ENCODE measurements around the gene AP3D1.

Gene AP3D1

DNA sequence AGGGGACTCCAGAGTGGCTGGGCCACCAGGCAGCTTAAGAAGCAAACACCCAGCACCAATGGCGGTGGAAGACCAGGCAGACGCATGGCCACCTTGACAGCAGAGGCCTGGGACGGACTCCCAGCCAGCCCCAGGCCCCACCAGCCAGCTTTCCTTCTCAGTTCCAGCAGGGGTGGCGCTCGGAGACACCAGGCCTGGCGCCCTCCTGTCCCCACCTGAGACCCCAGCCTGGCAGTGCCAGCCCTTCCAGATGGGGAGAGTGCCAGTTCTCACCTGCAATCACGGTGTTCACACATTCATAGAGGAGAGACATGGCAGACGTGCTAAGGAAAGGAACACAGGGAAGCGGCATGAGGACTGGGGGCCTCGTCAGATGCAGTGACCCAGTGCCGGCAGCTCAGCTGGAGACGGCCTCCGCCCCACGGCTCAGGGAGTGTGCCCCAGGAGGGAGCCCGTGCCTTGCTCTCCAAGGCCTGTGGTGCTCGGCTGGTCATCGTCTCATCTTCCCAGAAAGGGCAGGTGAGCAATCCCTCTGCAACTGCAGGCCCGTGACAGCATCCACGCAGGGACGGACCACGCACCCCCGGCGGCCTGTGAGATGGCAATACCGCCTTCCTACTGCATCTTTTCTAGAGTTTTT is 24.4 kb downstream of the AP3D1 start:
- no peak for DNase-seq (ENCODE audit: low spot score)

DNA sequence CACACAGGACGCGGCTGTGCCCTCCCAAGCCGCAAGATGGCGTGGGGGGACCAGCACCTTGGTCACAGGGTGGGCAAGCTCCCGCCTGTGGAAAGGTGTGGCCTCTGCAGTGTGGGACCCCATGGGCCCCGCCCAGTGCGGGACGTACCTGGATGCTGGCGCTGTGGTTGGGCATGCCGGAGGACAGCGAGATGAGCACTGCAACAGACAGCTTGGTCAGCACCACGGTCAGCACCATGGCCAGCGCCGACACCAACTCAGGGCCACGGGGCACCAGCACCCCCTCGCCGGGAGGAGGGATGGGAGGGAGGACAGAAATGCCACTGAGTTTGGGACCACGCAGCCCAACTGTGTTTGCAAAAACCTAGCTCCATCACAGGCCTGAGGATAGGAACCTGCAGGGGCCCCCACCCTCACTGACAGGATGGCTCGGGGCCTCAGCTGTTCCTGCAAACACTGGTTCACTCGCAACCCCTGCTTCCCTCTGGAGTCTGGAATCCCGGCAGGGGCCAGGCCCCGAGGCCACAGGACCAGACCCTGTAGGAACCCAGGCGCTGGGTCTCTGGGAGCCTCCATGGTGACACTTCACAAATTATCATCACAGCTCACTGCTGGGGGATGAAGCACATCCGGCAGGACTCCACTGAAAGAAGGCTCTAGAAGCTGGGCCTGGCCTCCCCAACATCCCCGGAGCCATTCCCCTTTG is 27.5 kb downstream of the AP3D1 start:
- no peak for DNase-seq (ENCODE audit: low spot score)

DNA sequence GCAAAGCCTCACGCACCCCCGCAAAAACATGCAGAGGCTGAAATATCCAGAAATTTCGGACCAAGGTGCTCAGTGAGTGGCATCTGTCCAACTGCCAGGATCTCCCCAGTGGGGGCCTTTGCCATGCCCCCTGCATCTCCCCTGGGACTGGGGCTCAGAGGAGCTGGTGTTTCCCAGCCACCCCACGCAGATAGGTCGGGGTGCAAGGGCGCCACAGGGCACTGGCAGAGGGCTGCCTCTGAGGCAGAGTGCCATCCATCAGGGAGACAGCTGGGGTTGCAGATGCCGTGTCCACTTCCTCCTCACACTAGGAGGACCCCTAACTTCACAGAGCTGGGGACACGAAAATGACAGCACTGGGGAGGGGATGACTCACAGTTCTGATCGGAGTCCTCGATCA is 28.4 kb downstream of the AP3D1 start:
- no peak for DNase-seq (ENCODE audit: low spot score)

DNA sequence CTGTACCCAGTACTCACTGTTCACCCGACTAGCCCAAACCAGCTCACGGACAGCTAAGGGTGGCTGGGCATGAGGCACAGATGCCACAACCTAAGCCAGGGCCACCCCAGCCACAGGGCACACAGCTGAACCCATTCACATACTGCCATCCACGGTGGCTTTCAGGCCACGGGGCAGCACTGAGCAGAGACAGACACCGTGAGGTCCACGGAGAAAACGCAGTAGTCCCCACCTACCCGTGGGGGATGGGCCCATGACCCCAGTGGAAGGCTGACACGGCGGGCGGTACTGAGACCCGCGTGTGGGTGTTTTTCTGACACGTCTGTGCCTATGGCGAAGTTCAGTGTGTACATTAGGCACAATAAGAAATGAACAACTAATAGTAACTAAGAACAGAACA is 29.1 kb downstream of the AP3D1 start:
- no peak for DNase-seq (ENCODE audit: low spot score)

DNA sequence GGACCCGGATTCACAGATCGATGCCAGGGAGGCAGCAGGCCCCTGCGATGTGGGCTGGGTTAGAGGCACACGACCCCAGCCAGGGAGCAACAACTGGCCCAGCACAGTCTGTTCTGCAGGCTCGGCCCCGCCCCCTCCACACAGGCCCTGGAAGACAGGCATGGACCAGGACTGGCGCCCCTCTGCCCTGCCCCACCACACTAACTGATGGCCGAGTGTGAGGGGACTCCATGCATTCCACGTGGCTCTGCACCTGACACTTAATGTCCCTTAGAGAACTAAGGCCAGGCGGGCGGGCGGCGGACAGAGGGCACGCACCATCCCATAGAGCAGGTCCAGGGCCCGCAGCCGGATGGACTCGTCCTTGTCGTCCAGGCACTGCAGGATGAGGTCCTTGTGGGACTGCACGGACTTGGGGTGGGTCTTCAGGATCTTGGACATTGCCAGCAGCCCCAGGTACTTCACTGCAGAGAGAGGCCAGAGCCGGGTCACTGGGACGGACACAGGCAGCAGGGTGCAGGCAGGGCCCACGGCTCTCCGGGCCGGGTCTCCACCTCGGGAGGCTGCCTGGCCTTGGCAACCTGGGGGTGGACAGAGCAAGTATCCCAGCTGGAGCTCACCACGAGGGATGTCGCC is 29.8 kb downstream of the AP3D1 start:
- DNase-seq (ENCODE audit: low spot score): no peak

DNA sequence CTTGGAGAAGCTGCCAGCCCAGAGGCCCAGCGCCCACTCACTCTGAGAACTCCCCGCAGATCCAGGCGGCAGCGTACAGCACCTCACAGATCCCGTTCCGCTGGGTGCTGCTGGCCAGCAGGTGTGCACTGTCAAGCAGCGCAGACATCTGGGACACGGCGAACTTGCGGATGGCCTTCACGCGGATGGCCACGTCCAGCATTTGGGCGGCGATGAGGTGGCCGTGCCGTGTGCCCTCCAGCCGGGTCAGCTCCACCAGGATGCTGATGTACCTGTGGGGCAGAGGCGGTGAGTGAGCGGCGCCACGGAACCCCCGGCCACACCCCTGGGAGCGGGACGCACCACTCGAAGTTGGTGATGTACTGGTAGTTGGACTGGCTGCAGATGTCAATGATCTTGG is 30.5 kb downstream of the AP3D1 start:
- DNase-seq (ENCODE audit: low spot score): no peak

DNA sequence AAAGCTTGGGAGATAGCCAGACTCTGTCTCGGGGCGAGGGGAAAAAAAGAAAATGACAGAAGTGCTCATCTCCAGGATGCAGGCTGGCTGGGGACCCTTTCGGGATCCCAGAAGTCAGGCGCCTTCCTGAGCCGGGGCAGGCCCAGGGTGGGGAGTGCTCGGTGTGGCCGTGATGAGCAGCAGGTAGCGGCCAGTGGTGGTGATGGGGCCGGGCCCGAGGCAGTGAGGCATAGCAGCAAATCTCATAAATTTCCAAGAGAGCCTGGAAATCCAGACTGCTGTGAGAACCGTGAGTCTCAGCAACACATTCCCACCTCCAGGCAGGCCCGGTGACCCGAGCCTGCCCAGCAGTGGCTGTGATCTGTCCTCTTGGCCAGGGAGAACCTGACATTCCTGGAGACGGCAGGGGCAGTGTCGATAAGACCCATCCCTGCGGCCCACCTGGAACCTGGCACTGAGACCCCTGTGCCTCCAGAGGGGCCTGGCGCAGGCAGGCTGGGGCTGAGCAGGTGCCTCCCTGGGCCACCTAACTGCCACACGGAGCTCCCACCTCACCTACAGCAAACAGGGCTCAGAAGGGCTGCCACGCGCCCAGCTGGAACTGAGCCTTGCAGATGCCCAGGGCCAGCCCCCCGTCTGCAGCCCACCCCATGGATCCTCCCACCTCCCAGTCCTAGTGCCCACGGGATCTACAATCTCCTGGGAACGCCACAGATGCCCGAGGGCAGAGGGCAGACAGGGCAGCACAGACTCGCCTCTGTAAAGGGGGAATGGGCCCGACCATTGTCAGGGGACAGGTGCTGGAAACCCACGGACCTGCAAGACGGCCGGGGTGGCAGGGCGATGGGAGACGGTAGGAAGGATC is 31.2 kb downstream of the AP3D1 start:
- no peak for DNase-seq (ENCODE audit: low spot score)

DNA sequence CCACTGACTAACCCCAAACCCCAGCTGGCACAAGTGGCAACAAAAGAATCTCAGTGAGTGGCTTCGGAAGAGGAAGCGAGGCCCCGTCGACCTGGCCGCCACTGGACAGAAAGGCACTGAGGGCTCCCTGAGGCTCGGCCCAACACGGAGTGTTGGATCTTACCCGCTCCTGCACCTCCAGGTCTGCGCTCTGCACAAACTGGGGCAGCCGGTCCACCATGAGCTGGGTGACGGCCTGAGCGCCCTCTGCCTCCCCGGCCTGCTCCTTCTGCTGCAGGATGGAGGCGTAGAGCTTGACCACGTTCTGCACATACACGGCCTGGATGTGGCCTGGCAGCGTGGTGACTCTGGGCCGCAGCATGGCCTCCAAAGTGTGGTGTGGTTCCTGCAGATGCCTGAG is 32.9 kb downstream of the AP3D1 start:
- DNase-seq (ENCODE audit: low spot score): no peak

DNA sequence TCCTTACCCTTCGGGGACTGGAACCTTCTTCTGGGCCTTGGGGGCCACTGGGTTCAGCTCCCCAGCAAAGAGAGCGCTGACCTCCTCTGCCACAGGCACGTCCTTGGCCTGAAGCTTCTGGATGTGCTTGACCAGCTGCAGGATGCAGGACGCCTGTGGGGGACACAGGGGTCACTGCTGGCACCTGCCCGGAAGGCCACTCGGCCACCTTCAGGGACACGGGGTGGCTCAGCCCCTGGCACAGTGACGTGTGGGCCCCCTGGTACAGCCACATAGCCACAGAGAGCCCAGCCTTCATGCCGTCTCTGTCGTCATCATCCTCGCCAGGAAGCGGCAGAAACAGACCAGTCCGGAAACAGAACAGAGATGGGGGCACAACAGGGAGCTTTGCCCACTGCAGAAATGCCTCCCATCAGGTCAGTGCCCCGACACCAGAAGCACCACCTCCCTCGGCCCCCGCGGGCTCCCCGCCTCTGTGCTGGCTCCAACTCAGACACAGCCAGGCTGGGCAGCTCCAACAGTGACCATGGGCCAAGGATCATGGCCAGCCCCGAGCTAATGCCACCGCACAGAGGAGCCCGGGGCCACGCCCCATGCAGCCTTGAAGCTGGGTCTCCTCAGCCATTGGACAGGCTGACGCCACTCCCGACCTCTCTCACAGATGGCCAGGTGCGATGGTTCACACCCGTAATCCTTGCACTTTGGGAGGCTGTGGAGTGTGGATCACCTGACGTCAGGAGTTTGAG is 34.0 kb downstream of the AP3D1 start:
- DNase-seq (ENCODE audit: low spot score): no peak

DNA sequence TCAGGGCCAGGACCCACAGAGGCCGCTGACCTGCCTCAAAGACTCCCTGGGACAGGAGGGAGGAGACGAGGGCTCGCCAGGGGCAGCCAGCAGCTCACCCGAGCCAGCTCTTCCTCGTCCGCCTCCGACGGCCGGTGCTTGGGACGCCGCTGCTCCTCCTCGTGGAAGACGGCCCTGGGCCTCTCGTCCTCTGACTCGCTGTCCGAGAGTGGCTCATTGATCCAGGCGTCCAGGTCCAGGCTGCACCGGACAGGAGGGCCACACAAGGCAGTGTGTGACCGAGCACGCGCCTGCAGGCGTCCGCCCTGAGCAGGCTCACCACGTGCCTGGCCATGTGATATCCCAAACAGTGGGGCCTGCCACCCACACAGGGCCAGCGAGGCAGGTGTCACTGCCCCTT is 34.9 kb downstream of the AP3D1 start:
- DNase-seq (ENCODE audit: low spot score): no peak

DNA sequence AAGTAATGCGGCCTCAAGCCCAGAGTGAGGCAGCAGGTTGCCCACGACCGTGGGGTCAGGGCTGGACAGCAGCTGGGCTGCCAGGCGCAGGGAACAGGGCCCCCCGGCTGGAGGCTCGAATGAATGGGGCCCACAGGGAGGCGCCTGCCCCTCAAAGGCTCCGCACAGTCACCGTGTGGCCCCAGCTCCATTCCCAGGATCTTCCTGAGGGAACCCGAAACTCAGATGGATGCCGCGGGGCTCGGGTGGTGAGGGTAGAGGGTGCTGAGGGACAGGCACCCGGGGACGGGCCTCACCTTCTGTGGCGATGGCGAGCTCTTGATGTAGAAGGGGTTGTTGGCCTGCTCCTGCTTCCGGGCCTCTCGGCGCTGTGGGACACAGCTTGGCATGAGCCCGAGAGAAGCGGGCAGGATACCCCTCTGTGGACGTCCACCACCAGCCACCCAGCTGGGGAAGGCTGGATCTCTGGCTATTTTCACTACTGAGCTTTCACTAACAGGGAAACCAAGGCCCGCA is 35.4 kb downstream of the AP3D1 start:
- DNase-seq (ENCODE audit: low spot score): no peak

DNA sequence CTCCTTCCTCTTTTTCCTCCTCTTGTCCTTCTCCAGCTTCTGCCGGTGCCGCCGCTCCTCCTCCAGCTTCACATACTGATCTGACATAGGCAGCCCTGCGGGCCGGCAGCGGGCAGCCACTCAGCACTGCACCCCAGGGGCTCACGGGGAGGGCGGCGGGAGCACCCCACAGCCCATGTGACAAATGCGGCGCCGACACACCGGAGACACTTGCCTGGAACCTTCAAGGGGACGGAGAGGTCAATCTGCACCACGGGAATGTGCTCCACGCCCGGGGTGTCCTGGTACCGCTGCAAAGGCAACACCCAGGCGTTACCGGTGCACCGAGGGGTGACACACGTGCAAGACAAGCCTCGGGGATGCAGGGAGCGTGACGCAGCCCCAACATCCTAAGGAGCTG is 36.0 kb downstream of the AP3D1 start:
- no peak for DNase-seq (ENCODE audit: low spot score)

DNA sequence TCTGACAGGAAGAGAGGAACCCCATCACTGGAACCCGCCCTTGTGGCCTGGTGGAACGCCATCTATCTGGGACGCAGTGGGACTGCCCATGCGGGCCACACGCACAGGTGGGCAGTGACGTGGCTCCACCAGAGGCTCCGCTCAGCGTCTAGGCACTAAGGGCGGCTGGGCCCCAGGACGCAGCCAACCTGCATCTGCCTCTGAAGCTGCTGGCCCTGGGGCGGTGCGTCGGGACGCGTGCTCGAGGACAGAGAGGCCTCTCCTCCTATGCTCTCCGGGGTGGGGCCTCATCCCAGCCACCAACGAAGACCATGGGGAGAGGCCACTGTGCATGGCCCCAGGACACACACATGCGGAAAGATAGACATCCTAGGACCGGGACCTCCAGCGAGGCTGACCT is 36.5 kb downstream of the AP3D1 start:
- DNase-seq (ENCODE audit: low spot score): no peak

DNA sequence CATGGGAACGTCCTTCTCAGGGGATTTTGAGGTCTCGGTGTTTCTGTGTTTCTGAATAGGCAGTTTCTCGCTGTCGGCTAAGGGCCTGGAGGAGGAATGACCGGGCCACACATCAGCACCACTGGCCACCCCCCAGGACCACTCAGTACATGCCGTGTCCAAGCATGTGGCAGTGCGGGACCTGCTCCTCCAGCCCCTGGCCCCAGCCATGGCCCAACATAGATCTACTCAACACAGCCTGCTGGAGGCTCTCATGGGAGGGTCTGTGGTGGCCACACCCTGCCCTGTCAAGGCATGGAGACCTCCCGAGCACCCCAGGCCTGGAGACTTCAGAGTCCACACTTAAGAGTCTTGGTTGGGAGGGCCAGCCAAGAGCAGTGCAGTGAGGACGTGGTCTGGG is 37.1 kb downstream of the AP3D1 start:
- DNase-seq (ENCODE audit: low spot score): no peak

DNA sequence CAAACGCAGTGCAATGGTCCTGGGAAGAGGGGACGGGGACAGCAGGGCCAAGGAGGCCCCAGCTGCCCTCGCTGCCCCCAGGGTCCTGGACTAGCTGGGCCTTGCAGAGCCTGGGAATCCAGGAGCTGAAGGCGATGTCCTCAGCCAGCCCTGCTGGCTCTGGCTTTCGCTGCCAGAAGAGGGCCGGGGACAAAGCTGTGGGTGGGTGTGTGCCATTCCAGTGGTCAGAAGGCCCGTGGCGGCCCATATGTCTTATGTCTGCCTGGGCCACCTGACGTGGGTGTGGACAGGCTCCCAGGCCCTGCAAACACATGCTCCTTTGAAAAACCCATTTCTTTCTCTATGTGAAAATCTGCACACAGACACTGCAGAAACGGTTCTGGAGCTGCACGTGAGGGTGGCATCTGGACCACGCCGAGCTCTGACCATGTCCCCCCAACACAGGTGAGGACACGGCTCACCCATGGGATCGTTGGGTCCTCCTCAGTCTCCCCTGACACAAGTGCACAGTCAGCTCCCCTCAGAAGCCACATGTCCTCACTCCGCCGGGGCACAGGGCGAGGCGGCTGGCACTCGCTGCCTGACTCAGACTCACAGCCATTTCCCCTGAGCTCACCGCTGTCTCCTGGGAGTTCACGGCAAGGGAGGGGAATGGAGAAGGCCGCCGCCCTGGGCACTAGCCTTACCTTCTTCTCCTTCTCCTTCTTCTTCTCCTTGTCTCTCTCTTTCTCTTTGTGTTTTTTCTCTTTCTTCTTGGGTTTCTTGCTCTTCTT is 37.7 kb downstream of the AP3D1 start:
- peak; percentile 65 for DNase-seq (ENCODE audit: low spot score)

DNA sequence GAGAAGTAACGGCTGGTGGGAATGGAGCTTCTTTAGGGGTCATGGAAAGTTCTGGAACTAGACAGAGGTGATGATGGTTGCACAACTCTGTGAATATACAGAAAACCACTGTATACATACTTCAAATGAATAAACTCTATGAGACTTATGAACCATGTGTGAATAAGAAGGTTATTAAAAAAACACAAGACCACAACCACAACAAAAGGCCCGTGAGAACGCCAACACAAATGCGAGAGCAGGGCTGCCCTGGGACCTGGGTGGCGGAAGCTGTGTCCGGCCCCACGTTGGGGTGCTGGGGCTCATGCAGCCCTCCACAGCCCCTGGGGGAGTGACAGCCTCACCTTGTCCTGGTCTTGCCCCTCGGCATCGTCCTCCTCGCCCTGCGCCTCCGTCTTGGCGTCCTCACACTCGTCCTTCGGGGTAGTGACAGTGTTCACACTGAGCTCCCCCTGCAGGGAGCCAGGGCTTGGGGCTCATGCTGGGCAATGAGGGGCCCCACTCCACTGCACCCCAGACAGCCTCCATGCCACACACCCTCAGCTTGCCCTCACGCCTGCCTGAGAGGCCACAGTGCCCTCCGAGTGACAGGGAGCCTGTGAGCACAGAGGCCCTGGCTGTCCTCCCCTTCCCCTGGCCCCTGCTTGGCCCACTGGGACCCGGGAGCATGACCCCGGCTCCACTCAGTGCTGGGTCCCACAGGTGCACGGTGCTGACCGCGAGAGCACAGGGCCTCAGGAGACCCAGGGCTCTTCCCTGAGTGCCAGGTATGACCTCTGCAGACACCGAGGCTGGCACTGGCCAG is 38.6 kb downstream of the AP3D1 start:
- no peak for DNase-seq (ENCODE audit: low spot score)

DNA sequence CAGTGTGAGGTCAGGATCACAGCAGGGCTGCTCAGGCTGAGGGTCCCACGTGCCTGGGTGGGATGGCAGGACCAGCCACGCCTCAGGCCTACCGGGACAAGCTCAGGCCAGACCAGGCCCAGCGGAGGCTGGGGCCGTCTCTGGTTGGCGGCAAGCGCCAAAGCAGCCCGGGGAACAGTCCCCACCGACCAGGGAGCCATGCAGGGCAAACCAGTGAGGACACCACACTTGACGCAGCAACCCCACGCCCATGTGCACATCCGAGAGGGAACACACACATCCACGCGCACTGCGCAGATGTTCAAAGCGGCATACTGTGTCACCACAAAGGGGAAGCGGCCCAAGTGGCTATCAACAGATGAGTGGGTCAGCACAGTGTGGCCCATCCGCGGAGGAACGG is 39.5 kb downstream of the AP3D1 start:
- no peak for DNase-seq (ENCODE audit: low spot score)

DNA sequence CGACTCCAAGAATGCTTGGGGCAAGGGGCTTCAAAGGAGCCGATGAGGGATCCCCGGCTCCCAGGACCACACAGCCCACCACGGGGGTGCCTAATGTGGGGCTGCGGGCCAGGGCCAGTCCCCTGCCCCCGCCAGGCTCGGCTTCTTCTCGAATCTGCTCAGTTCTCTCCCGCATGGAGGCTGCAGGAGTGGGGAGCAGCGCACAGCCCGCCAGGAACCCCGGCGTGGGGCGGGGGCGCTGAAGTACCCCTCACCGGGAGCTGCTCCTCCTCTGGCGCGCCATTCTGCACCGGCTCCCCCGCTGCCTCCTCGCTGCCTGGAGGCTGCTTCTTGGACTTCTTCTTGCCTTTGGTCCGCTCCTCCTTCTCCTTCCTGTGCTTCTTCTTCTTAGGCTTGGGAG is 39.9 kb downstream of the AP3D1 start:
- DNase-seq (ENCODE audit: low spot score): no peak

DNA sequence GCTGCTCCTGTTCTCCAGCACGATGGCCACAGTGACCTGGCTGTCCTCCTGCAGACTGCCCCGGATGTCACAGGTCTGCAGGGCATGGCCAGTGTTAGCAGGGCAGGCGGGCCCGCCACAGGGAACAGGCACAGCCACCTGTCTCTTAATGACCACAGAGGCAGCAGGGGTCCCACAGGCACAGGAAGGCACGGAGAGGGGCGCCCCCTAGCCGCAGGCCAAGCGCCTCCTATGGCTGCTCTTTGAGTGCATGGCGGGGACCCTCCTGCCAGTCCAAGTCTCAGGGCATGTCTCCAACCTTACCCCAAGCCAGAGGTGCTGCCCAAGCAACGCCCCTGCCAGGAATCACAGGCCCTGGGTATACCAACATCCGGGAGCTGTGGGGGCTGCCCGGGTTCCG is 40.5 kb downstream of the AP3D1 start:
- no peak for DNase-seq (ENCODE audit: low spot score)

All from SW480 (cell line).